ENCODE results near the gene GIT2.
"Not testable (repeated sequence)": the region's sequence is repeated elsewhere in the genome, so short reads cannot be mapped to it uniquely, and the experiment has no call there.

Gene GIT2

GRCh38 chr12:109919456-109919855 lies 76.7 kb downstream of the GIT2 start:
- DNase-seq (ENCODE audit: low spot score): no peak

DNA sequence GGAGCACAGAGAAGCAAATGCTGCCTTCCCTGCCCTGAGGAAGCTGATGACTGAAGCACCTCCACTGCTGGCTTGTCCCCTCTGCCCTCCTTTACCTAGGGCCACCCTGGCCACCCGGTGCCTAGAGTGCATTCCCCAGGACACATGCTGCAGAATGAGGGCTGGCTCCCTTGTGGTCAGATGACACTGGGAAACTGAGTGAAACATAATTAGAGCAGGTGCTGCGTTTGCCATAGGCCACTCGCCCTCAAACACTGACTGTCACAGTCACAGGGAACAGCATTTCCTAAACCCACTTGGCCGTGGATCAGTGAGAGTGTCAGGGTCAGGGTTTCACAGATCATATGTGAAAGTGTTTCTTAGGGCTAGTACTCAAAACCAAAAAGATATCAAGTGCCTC lies 80.1 kb downstream of the GIT2 start:
- DNase-seq (ENCODE audit: low spot score): no peak

GRCh38 chr12:109915171-109916040 lies 80.8 kb downstream of the GIT2 start:
- no peak for DNase-seq (ENCODE audit: low spot score)

DNA sequence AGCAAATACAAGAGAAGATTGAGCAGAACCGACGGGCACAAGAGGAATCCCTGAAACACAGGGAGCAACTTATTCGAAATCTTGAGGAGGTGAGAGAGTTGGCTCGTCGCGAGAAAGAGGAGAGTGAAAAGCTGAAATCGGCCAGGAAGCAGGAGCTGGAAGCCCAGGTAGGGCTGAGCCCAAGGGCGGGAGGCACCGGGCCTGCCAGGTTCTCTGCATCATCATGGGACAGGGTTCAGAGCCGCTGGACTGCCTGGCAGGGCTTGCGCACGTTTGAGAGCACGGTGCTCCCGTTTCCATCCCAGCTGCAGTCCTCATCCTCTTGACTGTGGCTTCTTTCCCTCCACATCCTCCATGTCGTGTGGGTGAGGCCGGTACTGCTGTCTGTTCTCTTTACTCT lies 81.7 kb downstream of the GIT2 start:
- no peak for DNase-seq (ENCODE audit: low spot score)

DNA sequence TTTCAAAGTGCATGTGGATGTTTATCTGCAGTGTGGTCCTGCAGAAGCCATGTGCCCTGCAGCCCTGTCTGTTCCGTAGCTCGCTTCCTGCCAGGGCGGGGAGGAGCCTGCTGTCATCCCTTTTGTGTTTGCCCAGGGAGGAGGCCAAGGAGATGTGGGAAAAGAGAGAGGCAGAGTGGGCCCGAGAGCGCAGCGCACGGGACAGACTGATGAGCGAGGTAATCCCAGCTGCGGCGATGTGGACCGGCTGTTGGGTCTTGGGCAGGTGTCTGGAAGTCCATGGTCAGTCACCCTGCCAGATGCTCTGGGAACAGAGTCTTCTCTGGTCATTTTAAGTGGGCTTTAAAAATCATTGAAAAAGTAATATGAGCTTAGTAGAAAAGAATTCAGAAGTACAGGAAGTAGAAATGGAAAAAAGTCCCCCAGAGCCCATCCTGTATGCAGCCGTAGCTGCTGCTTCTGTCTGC lies 83.3 kb downstream of the GIT2 start:
- no peak for DNase-seq (ENCODE audit: low spot score)

DNA sequence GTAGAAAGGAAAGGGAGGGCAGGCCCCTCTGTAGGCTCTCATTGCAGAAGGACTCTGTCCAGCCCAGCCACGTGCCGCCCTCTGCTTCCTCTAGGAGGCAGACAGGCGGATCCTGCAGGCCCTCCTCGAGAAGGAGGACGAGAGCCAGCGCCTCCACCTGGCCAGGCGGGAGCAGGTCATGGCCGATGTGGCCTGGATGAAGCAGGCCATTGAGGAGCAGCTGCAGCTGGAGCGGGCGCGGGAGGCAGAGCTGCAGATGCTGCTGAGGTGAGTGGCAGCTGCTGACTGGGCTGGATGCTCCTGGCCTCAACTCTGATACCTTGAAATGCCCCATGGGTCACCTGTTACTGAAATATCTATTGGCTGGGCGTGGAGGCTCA lies 85.2 kb downstream of the GIT2 start:
- no peak for DNase-seq (ENCODE audit: low spot score)

DNA sequence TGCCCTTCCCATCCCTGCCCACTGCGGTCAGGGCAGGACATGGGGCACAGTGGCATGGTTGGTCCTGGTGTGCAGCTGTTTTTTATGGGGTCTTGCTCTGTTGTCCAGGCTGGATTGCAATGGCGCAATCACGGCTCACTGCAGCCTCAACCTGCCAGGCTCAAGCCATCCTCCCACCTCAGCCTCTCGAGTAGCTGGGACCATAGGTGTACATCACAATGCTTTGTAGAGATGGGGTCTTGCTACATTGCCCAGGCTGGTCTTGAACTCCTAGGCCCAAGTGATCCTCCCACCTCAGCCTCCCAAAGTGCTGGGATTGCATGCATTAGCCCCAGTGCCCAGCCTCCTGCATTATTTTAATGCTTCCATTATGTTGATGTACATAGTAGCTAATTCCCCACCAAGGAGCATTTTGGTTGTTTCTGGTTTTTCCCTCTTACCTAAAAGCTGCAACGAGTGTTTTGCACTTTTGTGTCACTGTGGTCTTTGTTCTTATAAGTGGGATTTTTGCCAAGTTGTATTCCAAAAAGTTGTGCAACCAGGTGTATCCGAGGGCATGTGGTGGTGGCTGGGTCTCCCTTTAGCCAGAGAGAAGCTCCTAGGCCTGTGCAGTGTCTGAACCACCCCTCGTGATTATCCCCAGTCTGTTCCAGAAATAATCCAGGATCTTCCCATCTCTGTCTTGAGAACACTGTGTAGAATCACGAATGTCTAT lies 85.8 kb downstream of the GIT2 start:
- no peak for DNase-seq (ENCODE audit: low spot score)

DNA sequence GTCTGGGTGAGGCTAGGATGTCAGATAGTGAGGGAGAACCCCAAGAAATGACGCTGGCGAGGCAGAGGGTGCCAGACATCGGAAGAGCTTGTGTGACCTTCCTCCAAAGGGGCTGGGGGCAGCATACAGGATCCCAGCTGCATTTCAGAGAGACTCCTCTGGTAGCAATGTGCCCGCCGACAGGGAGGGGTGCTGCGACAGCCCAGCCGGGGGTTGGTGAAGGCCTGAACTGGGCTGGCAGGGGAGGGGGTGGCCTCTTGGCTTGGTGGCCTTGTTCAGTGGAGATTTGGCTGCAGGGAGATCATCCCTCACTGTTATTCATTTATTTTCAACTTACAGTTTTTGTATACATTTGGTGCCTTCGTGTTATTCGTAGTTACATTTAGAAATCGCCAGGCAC lies 90.9 kb downstream of the GIT2 start:
- no peak for DNase-seq (ENCODE audit: low spot score)

GRCh38 chr12:109902891-109903418 lies 93.2 kb downstream of the GIT2 start:
- no peak for DNase-seq (ENCODE audit: low spot score)

DNA sequence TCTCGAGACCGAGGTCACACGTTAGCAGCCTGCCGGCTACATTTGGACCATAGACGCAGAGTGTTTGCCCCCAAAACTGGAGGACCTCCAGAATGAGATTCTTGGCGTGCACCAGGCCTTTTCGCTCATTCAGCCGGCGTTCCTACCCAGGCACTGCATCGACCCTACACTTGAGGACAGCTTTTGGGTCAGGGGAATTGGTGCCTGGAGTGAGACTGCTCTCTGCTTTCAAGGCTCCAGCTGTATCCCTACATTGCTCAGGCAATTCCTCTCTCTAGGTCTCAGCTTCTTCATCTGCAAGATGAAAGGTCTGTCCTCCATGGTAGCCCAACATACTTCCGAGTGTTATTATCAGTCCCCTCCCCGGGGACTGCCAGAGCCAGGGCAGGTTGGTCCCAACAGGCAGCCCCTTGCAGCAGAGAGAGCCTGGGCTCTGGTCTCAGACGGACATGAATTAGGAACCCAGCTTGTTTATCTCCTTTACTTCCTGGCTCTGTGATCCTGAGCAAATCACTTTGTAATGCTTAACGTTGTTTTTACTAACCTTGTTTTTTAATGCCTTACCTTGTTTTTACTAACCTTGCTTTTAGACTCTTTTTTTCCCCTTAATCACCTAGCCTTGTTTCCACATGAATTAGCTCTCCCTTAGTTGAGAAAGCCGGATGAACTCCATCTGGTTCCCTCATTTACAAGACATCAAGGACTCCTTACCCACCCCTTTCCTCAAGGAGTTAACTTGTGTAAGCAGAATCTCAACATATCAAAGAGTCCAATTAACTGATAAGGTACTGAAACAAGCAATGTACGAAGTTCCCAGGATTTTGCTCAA lies 95.2 kb downstream of the GIT2 start:
- DNase-seq (ENCODE audit: low spot score): no peak

DNA sequence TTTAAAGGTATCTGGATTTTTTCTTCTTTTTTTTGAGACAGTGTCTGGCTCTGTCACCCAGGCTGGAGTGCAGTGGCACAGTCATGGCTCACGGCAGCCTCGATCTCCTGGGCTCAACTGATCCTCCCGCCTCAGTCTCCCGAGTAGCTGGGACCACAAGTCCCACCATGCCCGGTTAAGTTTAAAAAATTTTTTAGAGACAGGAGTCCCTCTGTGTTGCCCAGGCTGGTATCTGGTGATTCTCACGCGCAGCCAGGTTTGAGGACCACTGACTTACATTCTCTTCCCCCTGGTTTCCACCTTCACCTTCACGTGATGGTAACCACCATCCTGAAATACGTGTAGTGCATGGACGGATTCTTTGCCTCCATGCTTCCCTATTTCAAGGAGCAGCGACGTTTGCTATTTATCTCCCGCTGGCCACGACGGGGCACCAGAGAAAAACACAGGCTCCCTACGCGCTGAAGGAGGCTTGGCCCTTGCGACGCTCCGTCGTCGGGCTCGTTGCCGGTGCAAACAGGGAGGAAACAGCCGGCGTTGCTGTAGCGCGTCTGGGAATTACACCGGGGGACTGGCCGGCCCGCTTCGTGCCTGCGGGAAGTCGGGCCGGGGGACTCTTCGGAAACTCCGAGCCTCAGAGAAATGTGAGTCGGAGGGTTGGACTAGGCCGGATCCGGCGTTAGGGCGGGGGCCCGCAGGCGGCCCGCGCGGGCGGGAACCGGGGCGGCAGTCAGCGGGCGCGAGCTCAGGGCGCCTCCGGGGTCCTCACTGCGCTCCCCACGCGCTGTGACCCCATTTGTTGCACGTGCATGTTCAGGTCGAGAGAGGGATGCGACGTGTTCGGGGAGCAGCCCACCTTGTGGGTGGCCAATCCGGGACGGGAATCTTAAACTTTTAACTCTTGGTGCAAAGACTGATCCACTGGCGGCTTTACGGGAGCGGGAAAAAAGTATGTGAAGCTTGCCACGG lies 96.1 kb downstream of the GIT2 start, which contains the start of gene TCHP:
Gene TCHP, plus strand, starts transcription at position 492 of the 969 bp plus-strand sequence. CDS start 2,753 bp downstream, outside the sequence.
- DNase-seq (ENCODE audit: low spot score): peak; percentile 90

DNA sequence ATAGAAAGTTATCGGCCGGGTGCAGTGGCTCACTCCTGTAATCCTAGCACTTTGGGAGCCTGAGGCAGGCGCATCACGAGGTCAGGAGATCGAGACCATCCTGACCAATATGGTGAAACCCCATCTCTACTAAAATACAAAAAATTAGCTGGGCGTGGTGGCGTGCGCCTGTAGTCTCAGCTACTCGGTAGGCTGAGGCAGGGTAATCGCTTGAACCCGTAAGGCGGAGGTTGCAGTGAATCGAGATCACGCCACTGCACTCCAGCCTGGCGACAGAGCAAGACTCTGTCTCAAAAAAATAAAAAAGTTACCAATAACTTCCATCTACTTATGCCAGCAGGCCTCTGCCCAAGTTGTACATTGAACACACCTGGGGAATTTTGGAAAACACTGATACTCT lies 96.8 kb downstream of the GIT2 start:
- DNase-seq (ENCODE audit: low spot score): not testable (repeated sequence)

DNA sequence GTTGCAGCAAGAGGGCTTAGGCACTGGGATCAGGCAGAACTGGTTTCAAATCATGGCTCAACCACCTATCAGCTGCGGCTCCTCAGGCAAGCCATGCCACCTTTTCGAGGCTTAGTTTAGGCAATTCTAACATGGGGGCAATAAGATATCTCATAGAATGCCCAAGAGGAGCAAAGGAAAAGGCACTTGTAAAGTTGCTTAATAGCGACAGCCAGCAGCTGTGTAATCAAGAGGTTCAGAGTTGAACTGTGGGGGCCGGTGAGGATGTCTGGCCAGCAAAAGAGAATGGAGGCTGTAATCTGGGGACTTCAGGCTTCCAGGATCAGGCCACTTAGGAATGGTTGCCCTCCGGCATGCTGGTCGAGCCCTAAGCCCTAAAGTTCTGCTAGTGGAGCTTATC lies 99.1 kb downstream of the GIT2 start:
- no peak for DNase-seq (ENCODE audit: low spot score)

DNA sequence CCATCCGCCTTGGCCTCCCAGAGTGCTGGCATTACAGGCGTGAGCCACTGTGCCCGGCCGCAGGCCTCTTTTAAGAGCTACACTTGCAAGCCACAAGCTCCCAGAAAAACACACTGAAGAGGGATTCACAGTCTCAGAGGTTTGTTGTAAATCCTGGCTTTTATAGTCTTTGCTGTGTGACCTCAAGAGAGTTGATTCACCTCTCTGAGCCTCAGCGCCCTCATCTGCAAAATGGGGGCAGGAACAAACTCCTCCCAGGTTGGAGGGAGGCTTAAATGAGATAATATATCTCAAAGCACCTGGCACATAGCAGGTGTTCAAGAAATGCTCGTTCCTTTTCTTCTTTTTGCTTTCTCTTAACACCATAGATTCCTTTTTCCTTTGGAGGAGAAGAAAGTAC lies 100.0 kb downstream of the GIT2 start:
- DNase-seq (ENCODE audit: low spot score): no peak

DNA sequence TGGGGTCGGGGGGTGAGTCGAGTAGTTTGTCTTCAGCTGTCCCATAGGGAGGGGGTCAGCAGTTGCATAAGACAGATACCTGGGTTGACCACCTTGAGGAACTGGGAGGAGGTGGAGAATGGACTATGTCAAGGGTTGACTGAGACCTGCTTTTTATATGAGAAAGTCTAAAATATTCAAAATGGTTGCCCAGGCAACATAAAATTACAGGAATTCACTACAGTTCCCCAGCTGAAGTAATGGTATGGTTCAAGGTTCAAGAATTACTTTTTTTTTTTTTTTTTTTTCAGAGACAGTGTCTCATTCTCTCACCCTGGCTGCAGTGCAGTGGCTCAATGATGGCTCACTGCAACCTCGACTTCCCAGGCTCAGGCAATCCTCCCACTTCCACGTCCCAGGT lies 101.2 kb downstream of the GIT2 start:
- DNase-seq (ENCODE audit: low spot score): no peak

DNA sequence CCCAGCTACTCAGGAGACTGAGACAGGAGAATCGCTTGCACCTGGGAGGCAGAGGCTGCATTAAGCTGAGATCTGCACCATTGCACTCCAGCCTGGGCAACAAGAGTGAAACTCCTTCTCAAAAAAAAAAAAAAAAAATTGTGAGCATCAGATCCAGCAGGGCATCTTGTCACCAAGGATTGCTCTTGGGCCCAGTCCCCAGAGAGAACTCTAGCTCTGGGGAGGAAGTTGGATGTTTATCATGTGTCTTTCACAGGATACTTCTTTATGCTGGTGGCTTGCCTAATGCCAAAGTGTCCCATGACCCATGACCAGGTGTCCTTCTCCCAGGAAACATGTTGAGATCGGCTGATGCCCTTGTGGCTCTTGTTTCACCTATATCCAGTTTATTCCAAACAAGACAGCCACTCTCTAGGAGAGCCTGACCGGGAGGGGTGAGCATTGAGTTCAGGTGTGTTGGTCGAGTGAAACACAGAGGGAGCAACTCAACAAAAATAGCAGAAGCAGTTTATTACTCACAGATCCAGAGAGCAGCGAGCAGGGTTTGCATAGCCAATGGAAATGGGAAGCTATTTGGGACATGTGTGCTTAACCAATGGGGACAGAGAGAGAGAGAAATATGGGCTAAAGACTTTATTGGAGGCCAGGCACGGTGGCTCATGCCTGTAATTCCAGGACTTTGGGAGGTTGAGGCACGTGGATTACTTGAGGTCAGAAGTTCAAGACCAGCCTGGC lies 102.7 kb downstream of the GIT2 start:
- no peak for DNase-seq (ENCODE audit: low spot score)

GRCh38 chr12:109892748-109893147 lies 103.4 kb downstream of the GIT2 start:
- no peak for DNase-seq (ENCODE audit: low spot score)

DNA sequence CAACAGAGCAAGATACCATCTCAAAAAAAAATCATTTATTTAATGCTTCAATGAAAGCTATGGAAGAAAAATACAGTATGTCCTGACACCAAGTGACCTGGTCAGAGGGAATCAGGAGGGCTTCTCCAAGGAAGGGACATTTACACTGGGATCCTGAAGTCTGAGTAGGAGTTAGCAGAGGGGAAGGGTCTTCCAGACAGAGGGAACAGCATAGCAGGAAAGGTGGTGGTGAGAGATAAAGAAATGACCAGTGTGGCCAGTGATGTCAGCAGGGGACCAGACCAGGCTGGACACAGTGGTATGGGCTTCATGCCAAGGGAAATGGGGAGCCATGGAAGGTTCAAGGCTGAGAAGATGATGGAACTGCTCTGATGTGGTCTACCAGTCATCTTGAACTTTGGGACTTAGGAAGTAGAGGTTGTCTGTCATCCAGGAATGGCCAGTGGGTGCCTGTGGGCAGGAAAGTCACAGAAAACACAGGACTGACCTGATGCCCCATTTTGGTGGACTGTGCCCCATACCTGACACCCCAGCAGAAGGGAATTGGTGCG lies 103.9 kb downstream of the GIT2 start:
- no peak for DNase-seq (ENCODE audit: low spot score)

- not testable (repeated sequence) for DNase-seq (ENCODE audit: low spot score)
These were observed 104.4 kb downstream of the GIT2 start for GRCh38 chr12:109891731-109892130.

- no peak for DNase-seq (ENCODE audit: low spot score)
These were observed 105.5 kb downstream of the GIT2 start for GRCh38 chr12:109890620-109891170.

Measured in globus pallidus (tissue), 1 donor.